CD4-positive, alpha-beta T cell (primary cell): ENCODE measurements around the gene PIBF1. TPM values are rescaled to one million over a fixed set of nuclear protein-coding genes. Genes with fewer than 3 reads are reported as not detected.

Experiments
- ATAC-seq: fragments of 200-7000 bp; cut with Tn5 transposase; one replicate; pipeline ENCODE4 v1.10.0; 2022; ENCODE audit warnings: mild to moderate bottlenecking; ENCODE audit not compliant: poor library complexity
- CTCF ChIA-PET: fragments of 350-600 bp; sonication (Branson Sonifier 250); formaldehyde crosslinking; loops from one replicate; lab custom pipeline; 2021; ENCODE audit warnings: antibody characterized with exemption, inconsistent platforms; lab: Charles Lee
- POLR2A ChIA-PET: fragments of 350-600 bp; sonication (Branson Sonifier 250); formaldehyde crosslinking; loops from one replicate; lab custom pipeline; 2021; ENCODE audit warnings: antibody characterized with exemption, inconsistent platforms; lab: Charles Lee
- DNase-seq, 14 experiments: peaks; one replicate each; pipeline ENCODE4 v3.0.0-alpha.2; 2013 to 2020; ENCODE audit warnings: mixed read lengths in 2 of 14
- H3K27ac ChIP-seq, 2 donors: one replicate each; pipeline versions ENCODE4 v1.5.1 to v1.7.0; 2013; ENCODE audit warnings: low read length in 2 of 2, low read depth in 1 of 2, mild to moderate bottlenecking in 1 of 2
- H3K27me3 ChIP-seq, 2 experiments: 1 replicate in 1 of 2; 2 replicates in 1 of 2; pipeline versions ENCODE4 v1.6.1 to v1.7.0; 2013; ENCODE audit warnings: low read length in 2 of 2, control low read depth in 1 of 2, mild to moderate bottlenecking in 1 of 2, moderate library complexity in 1 of 2; ENCODE audit not compliant: insufficient read depth in 2 of 2, control insufficient read depth in 1 of 2
- H3K36me3 ChIP-seq: one replicate; pipeline ENCODE4 v1.6.1; 2013; ENCODE audit warnings: low read length, control low read depth; ENCODE audit not compliant: insufficient read depth
- H3K4me1 ChIP-seq: one replicate; pipeline ENCODE4 v1.6.1; 2013; ENCODE audit warnings: low read length, control low read depth; ENCODE audit not compliant: insufficient read depth
- H3K4me3 ChIP-seq: one replicate; pipeline ENCODE4 v1.5.1; 2013; ENCODE audit warnings: mild to moderate bottlenecking, low read length, moderate library complexity
- H3K9me3 ChIP-seq, 2 experiments: 1 replicate in 1 of 2; 2 replicates in 1 of 2; pipeline versions ENCODE4 v1.6.1 to v1.7.0; 2013; ENCODE audit warnings: low read length in 2 of 2, mild to moderate bottlenecking in 2 of 2, control low read depth in 1 of 2, moderate library complexity in 1 of 2; ENCODE audit not compliant: control insufficient read depth in 1 of 2, insufficient read depth in 1 of 2
- H3K27ac Mint-ChIP-seq: one replicate; pipeline ENCODE4 v1.8.0; 2020; ENCODE audit warnings: mixed read lengths
- H3K27me3 Mint-ChIP-seq: one replicate; pipeline ENCODE4 v1.8.0; 2021; ENCODE audit warnings: mixed read lengths
- H3K36me3 Mint-ChIP-seq: one replicate; pipeline ENCODE4 v1.8.0; 2021; ENCODE audit warnings: low read depth, mixed read lengths
- H3K4me1 Mint-ChIP-seq: one replicate; pipeline ENCODE4 v1.8.0; 2021; ENCODE audit warnings: low read depth, mixed read lengths
- H3K4me3 Mint-ChIP-seq: one replicate; pipeline ENCODE4 v1.8.0; 2020; ENCODE audit warnings: mild to moderate bottlenecking, mixed read lengths
- H3K9me3 Mint-ChIP-seq: one replicate; pipeline ENCODE4 v1.8.0; 2020; ENCODE audit warnings: mixed read lengths
- CTCF ChIP-seq: fragments of 200-600 bp; IDR thresholded peaks from one replicate; pipeline ENCODE4 v1.8.0; 2022; ENCODE audit warnings: antibody characterized with exemption, mild to moderate bottlenecking
- intact Hi-C, 2 experiments: fragments of 100-400 bp; cut with DNase I in 1 of 2; cut with micrococcal nuclease in 1 of 2; formaldehyde crosslinking; loops; one replicate each; pipeline versions ENCODE4 v1.15.1 to v1.9.0; 2023 to 2025; cut with DNase I, micrococcal nuclease
- total RNA-seq, 174 experiments: library from RNA in 2 of 174; stranded (reverse) in 2 of 174; gene quantifications; one replicate each; pipeline ENCODE4 v1.2.3 and lab custom pipeline; 2021 to 2026

PIBF1 gene
- total RNA-seq, 2 experiments from 2014 or later = 22.6 to 22.7 TPM

- H3K27ac ChIP-seq = no peak overlapping the region
- intact Hi-C loops = no loop called here
- POLR2A ChIA-PET = no interaction called here
These were observed 130.0 kb downstream of the PIBF1 start for GRCh38 chr13:72911981-72912380.

GRCh38 chr13:72920097-72920496, 138.2 kb downstream of the PIBF1 start:
- Histone ChIP-seq H3K36me3 (peaks cover 19% of the 10 kb centered on the region), H3K4me3 (no peak overlapping the region), H3K9me3 (no peaks in the 10 kb centered on the region), H3K4me1 (no peaks in the 10 kb centered on the region), H3K27me3 (no peaks in the 10 kb centered on the region), H3K27ac (no peak overlapping the region)
- DNase-seq (no peak), ATAC-seq (no peak)
- CTCF ChIA-PET = no interaction called here
- POLR2A ChIA-PET = no interaction called here
- H3K36me3 Mint-ChIP-seq = peaks cover 73% of the 10 kb centered on the region
- no peak overlapping the region for H3K4me3 Mint-ChIP-seq
- no peak overlapping the region for H3K27ac Mint-ChIP-seq
- no peaks in the 10 kb centered on the region for H3K4me1 Mint-ChIP-seq
- H3K27me3 Mint-ChIP-seq = no peaks in the 10 kb centered on the region
- no peak for TF ChIP-seq CTCF
- intact Hi-C loops = loop anchor here in 1 of 2 experiments (10.0 kb wide), 1 partner anchor 785 kb away; no protein-coding TSS in a partner anchor
- H3K9me3 Mint-ChIP-seq = no peaks in the 10 kb centered on the region

More at GRCh38 chr13:72911981-72912380, 130.0 kb downstream of the PIBF1 start:
- no peak for ATAC-seq
- H3K27ac Mint-ChIP-seq = no peak overlapping the region
- H3K27me3 ChIP-seq = no peaks in the 10 kb centered on the region
- DNase-seq = no peak
- TF ChIP-seq CTCF = no peak
- H3K27me3 Mint-ChIP-seq = no peaks in the 10 kb centered on the region
- H3K9me3 Mint-ChIP-seq = no peaks in the 10 kb centered on the region
- CTCF ChIA-PET = no interaction called here
- H3K4me3 Mint-ChIP-seq = no peak overlapping the region
- no peaks in the 10 kb centered on the region for H3K4me1 Mint-ChIP-seq
- peaks cover 20% of the 10 kb centered on the region for H3K36me3 ChIP-seq
- peaks cover 64% of the 10 kb centered on the region for H3K36me3 Mint-ChIP-seq
- H3K9me3 ChIP-seq = no peaks in the 10 kb centered on the region
- no peaks in the 10 kb centered on the region for H3K4me1 ChIP-seq
- no peak overlapping the region for H3K4me3 ChIP-seq

GRCh38 chr13:72931311-72931710, 149.4 kb downstream of the PIBF1 start:
- Mint-ChIP-seq H3K36me3 (peaks cover 80% of the 10 kb centered on the region), H3K4me1 (no peaks in the 10 kb centered on the region), H3K9me3 (peaks cover 4% of the 10 kb centered on the region), H3K27ac (no peak overlapping the region), H3K4me3 (no peak overlapping the region), H3K27me3 (no peaks in the 10 kb centered on the region)
- Histone ChIP-seq H3K36me3 (peaks cover 25% of the 10 kb centered on the region), H3K4me1 (no peaks in the 10 kb centered on the region), H3K27ac (no peak overlapping the region), H3K4me3 (no peak overlapping the region), H3K9me3 (no peaks in the 10 kb centered on the region), H3K27me3 (no peaks in the 10 kb centered on the region)
- ChIA-PET CTCF (no interaction called here), POLR2A (no interaction called here)
- TF ChIP-seq CTCF = no peak
- DNase-seq = no peak
- ATAC-seq = no peak
- intact Hi-C loops = no loop called here
